D721Med (cell line): ENCODE measurements around the gene ARID1B.

Experiments
- DNase-seq: peaks from one replicate; pipeline ENCODE4 v3.0.0; 2011; ENCODE audit warnings: low spot score; ENCODE audit not compliant: insufficient read length
- FAIRE-seq: peaks from 2 replicates; lab custom pipeline; 2011; peaks lifted over from hg19 to GRCh38; lab: Jason Lieb, UNC
- CTCF ChIP-seq: IDR thresholded peaks from 2 replicates; pipeline ENCODE4 v1.5.1; 2012; ENCODE audit warnings: mild to moderate bottlenecking, control low read depth; ENCODE audit not compliant: insufficient read depth; ENCODE audit errors: missing control alignments

Gene ARID1B

GRCh38 chr6:157148391-157149323, 371.5 kb downstream of the ARID1B start:
- FAIRE-seq: no peak
- DNase-seq: no peak

GRCh38 chr6:157150076-157150475, 372.9 kb downstream of the ARID1B start:
- FAIRE-seq: no peak
- no peak for TF ChIP-seq CTCF

More at GRCh38 chr6:157148391-157149323, 371.5 kb downstream of the ARID1B start:
- no peak for TF ChIP-seq CTCF

GRCh38 chr6:157151029-157151428, 373.9 kb downstream of the ARID1B start:
- no peak for FAIRE-seq
- no peak for DNase-seq

More at GRCh38 chr6:157150076-157150475, 372.9 kb downstream of the ARID1B start:
- DNase-seq: no peak

GRCh38 chr6:157151989-157152388, 374.8 kb downstream of the ARID1B start:
- no peak for TF ChIP-seq CTCF
- DNase-seq (no peak), FAIRE-seq (no peak)

More at GRCh38 chr6:157151029-157151428, 373.9 kb downstream of the ARID1B start:
- no peak for TF ChIP-seq CTCF

GRCh38 chr6:157152556-157152955, 375.4 kb downstream of the ARID1B start:
- no peak for FAIRE-seq
- TF ChIP-seq CTCF: no peak

GRCh38 chr6:157155804-157156203, 378.6 kb downstream of the ARID1B start:
- DNase-seq (no peak), FAIRE-seq (no peak)

More at GRCh38 chr6:157152556-157152955, 375.4 kb downstream of the ARID1B start:
- DNase-seq: no peak

More at GRCh38 chr6:157155804-157156203, 378.6 kb downstream of the ARID1B start:
- no peak for TF ChIP-seq CTCF
